Measurements from ENCODE around the gene ANKS1B.

The ANKS1B gene

GRCh38 chr12:98743362-98743953 lies 1241.3 kb downstream of the ANKS1B start:
- DNase-seq (ENCODE audit: low read depth) = peak; percentile 44
- H3K4me3 ChIP-seq (ENCODE audit: low read depth, low read length) = no peak overlapping the region
- TF ChIP-seq, protein P1, sequence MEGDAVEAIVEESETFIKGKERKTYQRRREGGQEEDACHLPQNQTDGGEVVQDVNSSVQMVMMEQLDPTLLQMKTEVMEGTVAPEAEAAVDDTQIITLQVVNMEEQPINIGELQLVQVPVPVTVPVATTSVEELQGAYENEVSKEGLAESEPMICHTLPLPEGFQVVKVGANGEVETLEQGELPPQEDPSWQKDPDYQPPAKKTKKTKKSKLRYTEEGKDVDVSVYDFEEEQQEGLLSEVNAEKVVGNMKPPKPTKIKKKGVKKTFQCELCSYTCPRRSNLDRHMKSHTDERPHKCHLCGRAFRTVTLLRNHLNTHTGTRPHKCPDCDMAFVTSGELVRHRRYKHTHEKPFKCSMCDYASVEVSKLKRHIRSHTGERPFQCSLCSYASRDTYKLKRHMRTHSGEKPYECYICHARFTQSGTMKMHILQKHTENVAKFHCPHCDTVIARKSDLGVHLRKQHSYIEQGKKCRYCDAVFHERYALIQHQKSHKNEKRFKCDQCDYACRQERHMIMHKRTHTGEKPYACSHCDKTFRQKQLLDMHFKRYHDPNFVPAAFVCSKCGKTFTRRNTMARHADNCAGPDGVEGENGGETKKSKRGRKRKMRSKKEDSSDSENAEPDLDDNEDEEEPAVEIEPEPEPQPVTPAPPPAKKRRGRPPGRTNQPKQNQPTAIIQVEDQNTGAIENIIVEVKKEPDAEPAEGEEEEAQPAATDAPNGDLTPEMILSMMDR (IDR thresholded peaks at IDR 0.05; ENCODE audit: insufficient read depth, low read depth, low read length, missing control alignments) = peak; percentile 72

DNA sequence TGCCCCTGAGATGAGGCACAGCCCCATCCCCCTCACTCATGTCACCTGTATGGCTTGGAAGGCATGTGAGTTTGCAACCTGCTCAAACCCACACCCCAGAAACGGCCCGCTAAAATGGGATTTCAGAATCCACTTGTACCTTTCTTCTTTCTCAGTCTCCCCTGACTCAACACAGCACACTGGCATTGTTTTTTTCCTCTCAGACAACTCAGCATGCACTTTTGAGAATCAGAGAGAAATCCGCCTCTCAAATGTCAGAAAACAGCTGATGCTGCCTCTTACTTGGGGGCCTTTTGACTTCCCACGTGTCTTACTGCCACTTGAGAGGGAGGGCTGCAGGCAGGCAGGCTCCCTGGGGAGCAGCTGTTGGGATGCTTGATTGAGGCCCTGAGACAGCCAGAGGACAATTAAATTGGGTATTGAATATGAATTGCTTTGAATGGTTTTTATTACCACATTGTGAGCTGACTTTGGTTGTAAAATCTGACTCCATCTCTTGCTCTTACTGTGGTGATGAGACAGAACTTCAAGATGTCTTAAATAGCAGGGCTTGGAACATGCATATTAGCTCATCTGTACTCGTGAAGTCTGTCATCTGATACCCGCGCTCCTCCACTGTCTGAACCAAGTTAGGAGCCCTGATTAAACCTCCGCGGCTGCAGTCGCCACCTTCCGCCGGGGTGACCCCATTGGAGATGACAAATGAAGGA lies 1243.0 kb downstream of the ANKS1B start:
- DNase-seq (ENCODE audit: low read depth) = no peak
- TF ChIP-seq, protein P1 (IDR thresholded peaks at IDR 0.05; ENCODE audit: insufficient read depth, low read depth, low read length, missing control alignments) = no peak
- H3K4me3 ChIP-seq (ENCODE audit: low read depth, low read length) = no peak overlapping the region

DNA sequence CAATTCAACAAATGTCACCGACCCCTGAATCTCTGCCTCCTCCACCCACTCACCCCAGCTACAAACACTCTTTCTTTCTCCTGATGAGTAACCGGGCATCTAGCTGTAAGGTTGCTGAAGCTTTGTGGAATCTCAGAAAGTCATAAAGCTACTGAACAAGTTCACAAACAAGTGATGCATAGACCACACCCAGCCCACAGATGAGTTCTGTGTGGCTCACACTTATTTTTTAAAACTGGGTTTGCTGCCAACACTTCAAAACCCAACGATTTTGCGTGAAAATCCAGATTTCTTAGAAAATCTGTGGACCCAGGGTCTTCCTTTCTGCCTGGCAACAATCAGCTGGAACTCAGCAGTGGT lies 1243.6 kb downstream of the ANKS1B start:
- no peak overlapping the region for H3K4me3 ChIP-seq (ENCODE audit: low read depth, low read length)
- TF ChIP-seq, protein P1 (IDR thresholded peaks at IDR 0.05; ENCODE audit: insufficient read depth, low read depth, low read length, missing control alignments) = no peak
- DNase-seq (ENCODE audit: low read depth) = no peak

- DNase-seq (ENCODE audit: low read depth) = no peak
- no peak overlapping the region for H3K4me3 ChIP-seq (ENCODE audit: low read depth, low read length)
- TF ChIP-seq, protein P1 (IDR thresholded peaks at IDR 0.05; ENCODE audit: insufficient read depth, low read depth, low read length, missing control alignments) = no peak
Observed at GRCh38 chr12:98740751-98741150, 1244.0 kb downstream of the ANKS1B start.

DNA sequence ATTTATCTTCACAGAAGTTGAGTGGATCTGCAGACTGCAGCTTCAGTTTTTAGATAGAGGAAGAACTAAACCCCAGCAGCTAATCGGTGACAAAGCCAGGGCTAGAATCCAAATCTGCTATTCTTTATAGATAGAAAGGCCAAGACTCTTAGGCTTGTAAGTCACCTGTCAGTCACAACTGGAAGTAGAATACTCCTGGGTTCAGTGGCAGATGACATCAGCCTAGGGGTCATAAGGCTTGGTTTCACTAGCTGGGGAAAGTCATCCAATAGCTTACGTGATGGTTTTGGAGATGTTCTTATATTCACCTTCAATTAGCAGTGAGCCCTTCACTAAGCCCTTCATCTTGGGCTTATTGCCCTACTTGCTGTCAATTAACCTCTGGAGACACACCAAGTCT lies 1246.2 kb downstream of the ANKS1B start:
- no peak overlapping the region for H3K4me3 ChIP-seq (ENCODE audit: low read depth, low read length)
- TF ChIP-seq, protein P1 (IDR thresholded peaks at IDR 0.05; ENCODE audit: insufficient read depth, low read depth, low read length, missing control alignments) = no peak
- DNase-seq (ENCODE audit: low read depth) = no peak

DNA sequence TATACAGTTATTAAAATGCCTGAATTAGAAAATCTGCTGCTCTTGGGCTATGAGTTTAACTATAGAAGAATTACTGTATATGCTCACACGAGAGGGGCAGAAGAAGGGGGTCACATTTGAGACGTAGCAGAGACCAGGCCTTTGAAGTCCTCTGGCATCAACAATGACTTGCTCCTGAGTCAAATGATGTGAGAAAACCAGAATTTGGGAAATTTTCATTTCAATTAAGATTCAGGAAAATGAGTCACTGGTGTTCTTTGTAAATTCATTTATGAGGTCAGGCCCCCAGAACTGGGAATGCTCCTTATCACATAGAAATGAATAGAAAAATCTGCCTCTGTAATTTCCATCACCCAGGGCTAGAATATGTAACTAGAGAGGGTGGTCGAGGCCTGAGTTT lies 1246.7 kb downstream of the ANKS1B start:
- TF ChIP-seq, protein P1 (IDR thresholded peaks at IDR 0.05; ENCODE audit: insufficient read depth, low read depth, low read length, missing control alignments) = no peak

GRCh38 chr12:98737322-98737712 lies 1247.4 kb downstream of the ANKS1B start:
- H3K4me3 ChIP-seq (ENCODE audit: low read depth, low read length) = no peak overlapping the region
- TF ChIP-seq, protein P1 (IDR thresholded peaks at IDR 0.05; ENCODE audit: insufficient read depth, low read depth, low read length, missing control alignments) = no peak
- DNase-seq (ENCODE audit: low read depth) = no peak

More for the DNA sequence above, 1246.7 kb downstream of the ANKS1B start:
- no peak for DNase-seq (ENCODE audit: low read depth)
- no peak overlapping the region for H3K4me3 ChIP-seq (ENCODE audit: low read depth, low read length)

All from GM12865 (cell line).